Choroid plexus epithelial cell (primary cell): ENCODE results near the gene EDEM3.

Experiments used
- DNase-seq: peaks from one replicate; pipeline ENCODE4 v3.0.0-alpha.2; 2010; ENCODE audit warnings: low read depth
- H3K4me3 ChIP-seq: 2 replicates; pipeline ENCODE4 v1.5.1; 2011; ENCODE audit warnings: low read depth, mild to moderate bottlenecking, control low read depth, low read length, moderate library complexity
- CTCF ChIP-seq: conservative IDR thresholded peaks from 2 replicates; pipeline ENCODE4 v1.5.1; 2011; ENCODE audit warnings: low read depth, mild to moderate bottlenecking, control low read depth, inconsistent platforms, low read length, moderate library complexity

Gene EDEM3

DNA sequence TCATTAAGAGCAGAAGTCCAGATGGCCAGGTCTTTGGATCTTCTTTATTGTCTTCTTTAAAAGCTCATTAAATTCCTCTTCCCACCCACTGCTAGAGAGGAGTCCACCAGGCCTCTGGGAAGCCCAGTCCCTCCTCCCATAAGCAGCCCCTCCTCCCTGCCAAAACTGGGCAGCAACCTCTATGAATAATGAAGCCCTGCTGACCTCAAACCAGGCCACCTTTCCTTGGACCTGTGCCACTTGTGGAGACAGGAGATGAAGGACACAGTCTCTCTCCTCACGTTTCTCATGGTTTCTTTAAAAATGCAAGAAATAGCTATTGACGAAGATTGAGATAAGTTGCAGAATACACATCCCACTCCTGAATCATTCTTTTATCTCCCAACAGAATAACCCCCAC, 112.8 kb downstream of the EDEM3 start:
- DNase-seq, result no peak
- no peak for TF ChIP-seq CTCF
- no peak overlapping the region for H3K4me3 ChIP-seq

GRCh38 chr1:184640505-184640904, 114.2 kb downstream of the EDEM3 start:
- no peak for DNase-seq
- TF ChIP-seq CTCF, result no peak
- no peak overlapping the region for H3K4me3 ChIP-seq
